ENCODE results near the gene NUAK1.

The NUAK1 gene

GRCh38 chr12:106131676-106132075 lies 7.1 kb downstream of the NUAK1 start:
- DNase-seq (ENCODE audit: low read depth in 2 of 2), result no peak

- DNase-seq (ENCODE audit: low read depth in 2 of 2), result no peak
Observed at GRCh38 chr12:106130474-106131113, 8.2 kb downstream of the NUAK1 start.

GRCh38 chr12:106128585-106129328 lies 10.0 kb downstream of the NUAK1 start:
- DNase-seq (ENCODE audit: low read depth in 2 of 2), result no peak

DNA sequence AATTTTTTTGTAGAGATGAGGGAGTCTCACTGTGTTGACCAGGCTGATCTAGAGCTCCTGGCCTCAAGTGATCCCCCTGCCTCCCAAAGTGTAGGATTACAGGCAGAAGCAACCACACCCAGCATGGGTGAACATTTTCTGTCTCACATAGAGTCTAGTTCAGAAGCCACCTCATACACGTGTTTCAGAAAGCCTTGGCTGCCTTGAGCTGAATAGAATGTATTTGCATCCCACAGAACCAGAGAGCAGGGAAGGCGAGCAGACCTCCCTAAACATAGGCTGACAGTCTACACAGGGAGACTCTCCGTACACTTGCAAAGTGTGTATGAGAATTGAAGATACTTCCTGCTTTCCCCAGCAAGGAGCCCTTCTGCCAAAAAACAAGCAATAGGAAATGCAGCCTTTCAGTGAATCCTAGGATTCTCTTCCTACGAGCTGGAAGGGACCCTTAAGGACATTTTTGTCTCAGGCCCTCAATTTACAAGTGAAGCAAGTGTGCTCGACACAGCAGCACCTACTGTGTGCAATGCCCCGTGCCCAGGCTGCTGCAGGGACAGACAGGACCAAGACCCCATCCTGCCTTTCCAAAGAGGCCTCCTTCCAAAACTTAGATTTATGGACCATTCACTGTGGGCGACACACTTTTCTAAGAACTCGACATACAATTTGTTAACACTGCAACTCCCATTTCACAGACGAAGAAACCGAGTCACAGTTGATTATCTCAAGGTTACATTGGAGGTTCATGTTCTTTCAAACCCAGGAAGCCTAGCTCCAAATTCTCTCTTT lies 11.2 kb downstream of the NUAK1 start:
- no peak for DNase-seq (ENCODE audit: low read depth in 2 of 2)

GRCh38 chr12:106126441-106127337 lies 12.1 kb downstream of the NUAK1 start:
- DNase-seq (ENCODE audit: low read depth in 2 of 2), result no peak

DNA sequence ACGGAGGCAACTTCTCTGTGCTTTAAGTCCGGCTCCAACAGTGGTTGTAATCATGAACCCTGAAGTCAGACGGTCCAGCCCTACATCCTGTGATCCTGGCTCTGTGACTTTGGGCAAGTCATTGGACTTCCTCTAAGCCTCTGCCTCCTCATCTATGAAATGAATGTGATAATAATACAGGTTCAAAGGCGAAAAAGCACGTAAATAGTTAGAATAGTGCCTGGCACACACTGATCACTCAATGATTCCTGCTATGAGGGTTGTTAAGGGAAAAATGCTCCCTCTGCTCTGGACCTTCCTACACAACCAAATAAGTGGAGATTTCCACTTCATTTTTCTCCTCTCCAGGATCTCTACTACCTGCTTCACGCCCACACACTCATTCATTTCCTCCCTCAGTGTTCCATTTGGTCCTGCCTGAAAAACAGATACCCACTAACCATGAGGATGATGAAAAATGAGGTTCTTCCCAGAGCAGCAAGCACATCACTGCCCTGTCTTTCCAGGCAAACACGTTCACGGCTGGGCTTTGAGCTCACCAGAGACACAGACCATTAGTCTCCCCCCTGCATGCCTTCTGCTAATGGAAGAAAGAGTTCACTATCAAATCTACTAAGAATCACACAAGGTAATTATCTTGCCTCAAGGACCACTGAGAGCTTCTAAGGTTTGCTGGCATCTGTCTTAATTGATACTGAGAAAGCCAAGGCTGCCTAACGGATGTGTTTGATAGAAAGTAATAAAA lies 13.2 kb downstream of the NUAK1 start:
- no peak for DNase-seq (ENCODE audit: low read depth in 2 of 2)

- DNase-seq (ENCODE audit: low read depth in 2 of 2), result no peak
Observed at GRCh38 chr12:106123551-106124081, 15.1 kb downstream of the NUAK1 start.

GRCh38 chr12:106123110-106123509 lies 15.6 kb downstream of the NUAK1 start:
- no peak for DNase-seq (ENCODE audit: low read depth in 2 of 2)

GRCh38 chr12:106122004-106122403 lies 16.8 kb downstream of the NUAK1 start:
- DNase-seq (ENCODE audit: low read depth in 2 of 2), result no peak

GRCh38 chr12:106120519-106121105 lies 18.1 kb downstream of the NUAK1 start:
- DNase-seq (ENCODE audit: low read depth in 2 of 2), result no peak

DNA sequence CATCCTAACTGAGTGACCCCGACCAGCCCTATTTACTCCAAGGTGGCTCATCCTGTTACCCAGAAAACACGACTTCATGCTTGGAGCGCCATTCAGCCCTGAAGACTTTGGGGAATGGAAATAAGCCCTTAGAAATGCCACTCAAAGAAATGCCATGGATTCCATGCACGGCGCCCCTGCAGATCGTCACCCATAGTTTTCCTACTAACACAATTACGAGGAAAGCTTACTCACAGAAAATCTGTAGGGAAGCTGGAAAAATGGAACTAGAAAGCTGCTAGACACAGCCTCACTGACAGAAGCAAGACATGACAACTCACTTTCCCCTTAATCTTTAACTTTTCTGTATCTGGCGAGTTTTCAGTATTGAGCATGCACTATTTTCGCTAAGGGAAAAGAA lies 19.5 kb downstream of the NUAK1 start:
- DNase-seq (ENCODE audit: low read depth in 2 of 2), result no peak

- DNase-seq (ENCODE audit: low read depth in 2 of 2), result no peak
Observed at GRCh38 chr12:106118381-106119130, 20.2 kb downstream of the NUAK1 start.

- no peak for DNase-seq (ENCODE audit: low read depth in 2 of 2)
Observed at GRCh38 chr12:106115440-106115839, 23.3 kb downstream of the NUAK1 start.

DNA sequence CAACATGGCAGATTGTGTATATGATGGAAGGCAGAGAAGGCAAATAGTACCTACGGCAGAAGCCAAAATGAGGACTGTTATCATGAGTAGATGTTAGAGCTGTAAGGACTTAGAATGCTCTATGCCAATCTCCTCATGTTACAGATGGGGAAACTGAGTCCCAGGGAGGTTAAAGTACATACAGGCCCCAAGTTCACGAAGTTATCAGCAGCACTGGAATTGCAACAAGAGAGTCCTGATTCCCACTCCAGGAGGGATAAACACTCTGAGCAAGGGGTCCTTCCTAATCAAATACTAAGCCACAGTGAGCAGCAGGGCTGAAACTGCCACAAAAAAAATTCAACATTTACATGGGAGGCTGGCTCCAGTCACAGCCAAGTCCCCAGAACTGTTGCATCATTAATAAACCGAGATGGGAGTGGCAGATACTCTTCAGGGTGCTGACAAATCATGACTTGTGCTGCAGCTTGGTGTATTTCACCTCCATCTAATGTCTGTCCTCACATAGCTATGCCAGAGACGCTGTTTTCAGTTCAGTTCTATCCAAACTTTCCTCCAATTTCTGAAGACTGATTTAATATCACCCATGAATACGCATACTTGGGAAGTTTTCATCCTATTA lies 24.2 kb downstream of the NUAK1 start:
- no peak for DNase-seq (ENCODE audit: low read depth in 2 of 2)

GRCh38 chr12:106113824-106114446 lies 24.8 kb downstream of the NUAK1 start:
- no peak for DNase-seq (ENCODE audit: low read depth in 2 of 2)

DNA sequence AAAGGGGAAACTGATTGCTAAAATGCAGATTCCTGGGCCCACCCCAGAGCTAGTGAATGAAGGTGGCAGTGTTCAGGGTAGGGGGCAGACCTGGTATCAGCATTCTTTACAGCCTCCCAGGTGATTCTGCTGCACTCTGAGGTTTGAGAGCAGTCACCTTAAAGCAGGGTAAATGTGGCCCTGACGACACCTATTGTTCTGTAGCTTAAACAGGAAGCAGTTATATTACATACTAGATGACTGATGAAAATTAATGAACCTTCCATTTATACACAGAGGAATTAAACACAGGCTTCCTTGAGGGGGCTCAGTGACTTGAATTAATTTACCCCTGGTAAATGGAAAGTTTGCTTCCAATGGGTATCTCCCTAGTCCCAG lies 25.3 kb downstream of the NUAK1 start:
- no peak for DNase-seq (ENCODE audit: low read depth in 2 of 2)

DNA sequence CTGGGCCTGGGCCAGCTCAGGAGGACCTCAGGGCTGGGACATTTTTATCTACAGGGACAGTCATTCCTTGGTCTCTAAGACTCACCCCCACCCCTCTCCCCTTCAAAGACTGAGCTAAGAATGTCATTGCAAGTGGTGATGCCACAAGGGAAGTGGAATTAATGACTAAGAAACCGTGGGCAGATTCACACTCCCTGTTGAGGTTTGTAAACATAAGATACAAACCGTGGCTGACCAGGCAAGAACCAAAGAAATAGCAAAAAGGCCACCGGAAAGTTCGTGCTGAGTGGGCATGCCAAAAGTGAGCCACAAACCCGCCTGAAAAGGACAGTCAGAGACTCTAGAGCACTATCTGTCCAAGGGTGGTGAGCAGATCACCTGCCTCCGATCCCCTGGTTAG lies 25.7 kb downstream of the NUAK1 start:
- DNase-seq (ENCODE audit: low read depth in 2 of 2), result no peak

DNA sequence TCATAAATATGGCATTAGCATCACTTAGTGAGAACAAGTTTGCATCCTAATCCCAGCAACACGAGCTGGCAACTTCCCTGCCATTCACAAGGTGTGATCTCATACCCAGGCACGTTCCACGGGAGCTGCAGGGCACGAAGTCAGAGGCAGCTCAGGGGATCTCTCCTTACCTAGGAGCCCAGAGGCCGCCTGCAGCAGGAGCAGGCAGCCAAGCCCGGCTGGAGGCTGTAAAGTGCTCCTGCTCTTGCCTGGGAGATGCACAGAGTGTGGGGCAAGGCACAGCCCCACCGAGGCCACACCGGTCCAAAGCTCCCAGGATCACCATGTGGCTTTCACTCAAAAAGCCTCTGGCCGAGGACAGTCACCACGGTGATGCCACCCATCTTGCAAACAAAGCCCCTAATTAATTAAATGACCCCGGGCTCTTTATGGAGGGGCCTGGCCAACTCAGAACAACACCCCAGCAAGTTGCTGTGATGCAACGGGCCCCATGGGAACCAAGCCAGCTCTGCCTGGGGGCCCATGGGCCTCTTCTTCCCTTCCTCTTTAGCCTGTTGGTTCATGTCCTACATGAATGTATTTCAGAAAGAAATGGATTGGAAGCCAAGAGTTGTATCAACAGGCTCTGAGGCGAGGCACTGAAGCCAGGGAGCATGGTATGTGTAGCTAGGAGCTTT lies 26.5 kb downstream of the NUAK1 start:
- no peak for DNase-seq (ENCODE audit: low read depth in 2 of 2)
